SK-N-SH treated with all-trans-retinoic acid at 6 μM for 48 hours (cell line): ENCODE data around the gene ZNF276.
"Not testable (repeated sequence)": the region's sequence is repeated elsewhere in the genome, so short reads cannot be mapped to it uniquely, and the experiment has no call there.

ENCODE experiments used
- ATAC-seq: fragments of 200-7000 bp; cut with Tn5 transposase; 3 replicates; pipeline ENCODE4 v1.9.1; 2020; ENCODE audit warnings: mild to moderate bottlenecking, moderate library complexity
- ARNTL ChIP-seq: fragments of 450-650 bp; formaldehyde crosslinking; IDR thresholded peaks from 2 replicates; pipeline ENCODE4 v1.5.0; 2020; ENCODE audit warnings: low read depth, mild to moderate bottlenecking, moderate library complexity, borderline replicate concordance
- BACH2 ChIP-seq: fragments of 250-450 bp; sonication (Bioruptor Pico); IDR thresholded peaks from 2 replicates; pipeline ENCODE4 v1.9.0; 2021; ENCODE audit warnings: mild to moderate bottlenecking, borderline replicate concordance
- CSDC2 ChIP-seq: fragments of 250-450 bp; sonication (Bioruptor Pico); IDR thresholded peaks from 2 replicates; pipeline ENCODE4 v1.5.0; 2020; ENCODE audit warnings: mild to moderate bottlenecking, moderate library complexity
- ESRRG ChIP-seq: fragments of 250-450 bp; sonication (Bioruptor Pico); IDR thresholded peaks from 2 replicates; pipeline ENCODE4 v1.6.1; 2021; ENCODE audit warnings: mild to moderate bottlenecking
- ISL1 ChIP-seq: fragments of 250-450 bp; sonication (Bioruptor Pico); IDR thresholded peaks from 2 replicates; pipeline ENCODE4 v2.1.2; 2022; ENCODE audit warnings: mild to moderate bottlenecking, moderate library complexity
- OSR1 ChIP-seq: fragments of 250-450 bp; sonication (Bioruptor Pico); IDR thresholded peaks from 2 replicates; pipeline ENCODE4 v1.8.0; 2022; ENCODE audit warnings: moderate library complexity, mild to moderate bottlenecking, inconsistent platforms
- PPARA ChIP-seq: fragments of 250-450 bp; sonication (Bioruptor Pico); IDR thresholded peaks from 2 replicates; pipeline ENCODE4 v1.5.0; 2020; ENCODE audit warnings: mild to moderate bottlenecking, borderline replicate concordance
- RARB ChIP-seq: fragments of 250-450 bp; sonication (Bioruptor Pico); IDR thresholded peaks from 2 replicates; pipeline ENCODE4 v1.8.0; 2021; ENCODE audit warnings: mild to moderate bottlenecking, moderate library complexity
- SNAI2 ChIP-seq: fragments of 250-450 bp; sonication (Bioruptor Pico); IDR thresholded peaks from 2 replicates; pipeline ENCODE4 v1.5.0; 2020; ENCODE audit warnings: mild to moderate bottlenecking, moderate library complexity
- TCF4 ChIP-seq: fragments of 250-450 bp; sonication (Bioruptor Pico); IDR thresholded peaks from 2 replicates; pipeline ENCODE4 v1.8.0; 2021; ENCODE audit warnings: mild to moderate bottlenecking, moderate library complexity, borderline replicate concordance
- ZC3H10 ChIP-seq: fragments of 250-450 bp; sonication (Bioruptor Pico); IDR thresholded peaks from 2 replicates; pipeline ENCODE4 v1.5.1; 2021; ENCODE audit warnings: mild to moderate bottlenecking, moderate library complexity
- ZFP3 ChIP-seq: fragments of 250-450 bp; sonication (Bioruptor Pico); IDR thresholded peaks from 2 replicates; pipeline ENCODE4 v1.5.0; 2020; ENCODE audit warnings: mild to moderate bottlenecking, moderate library complexity
- ZFP30 ChIP-seq: fragments of 450-650 bp; formaldehyde crosslinking; IDR thresholded peaks from 2 replicates; pipeline ENCODE4 v1.5.0; 2022; ENCODE audit warnings: mild to moderate bottlenecking, moderate library complexity
- ZNF565 ChIP-seq: fragments of 450-650 bp; formaldehyde crosslinking; conservative IDR thresholded peaks from 2 replicates; pipeline ENCODE4 v1.5.0; 2020; ENCODE audit warnings: low read depth, mild to moderate bottlenecking, moderate library complexity
- ZNF8 ChIP-seq: fragments of 450-650 bp; formaldehyde crosslinking; IDR thresholded peaks from 2 replicates; pipeline ENCODE4 v1.5.0; 2020; ENCODE audit warnings: mild to moderate bottlenecking, moderate library complexity
- TF ChIP-seq, protein P1 (sequence below): fragments of 250-450 bp; sonication (Bioruptor Pico); IDR thresholded peaks from 2 replicates; pipeline ENCODE4 v1.8.0; 2021; ENCODE audit warnings: low read depth, mild to moderate bottlenecking, moderate library complexity, borderline replicate concordance
- TF ChIP-seq, protein P2 (sequence below): fragments of 250-450 bp; sonication (Bioruptor Pico); IDR thresholded peaks from 2 replicates; pipeline ENCODE4 v1.5.0; 2020; ENCODE audit warnings: mild to moderate bottlenecking, moderate library complexity
- TF ChIP-seq, protein P3 (sequence below): fragments of 250-450 bp; sonication (Bioruptor Pico); IDR thresholded peaks from 2 replicates; pipeline ENCODE4 v1.8.0; 2020; ENCODE audit warnings: mild to moderate bottlenecking, moderate library complexity, borderline replicate concordance
- TF ChIP-seq, protein P4 (sequence below): fragments of 250-450 bp; sonication (Bioruptor Pico); IDR thresholded peaks from 2 replicates; pipeline ENCODE4 v1.5.1; 2020; ENCODE audit warnings: low read depth, mild to moderate bottlenecking, moderate library complexity
- TF ChIP-seq, protein P5 (sequence below): fragments of 250-450 bp; sonication (Bioruptor Pico); IDR thresholded peaks from 2 replicates; pipeline ENCODE4 v1.5.1; 2021; ENCODE audit warnings: mild to moderate bottlenecking, moderate library complexity

The ZNF276 gene, protein sequence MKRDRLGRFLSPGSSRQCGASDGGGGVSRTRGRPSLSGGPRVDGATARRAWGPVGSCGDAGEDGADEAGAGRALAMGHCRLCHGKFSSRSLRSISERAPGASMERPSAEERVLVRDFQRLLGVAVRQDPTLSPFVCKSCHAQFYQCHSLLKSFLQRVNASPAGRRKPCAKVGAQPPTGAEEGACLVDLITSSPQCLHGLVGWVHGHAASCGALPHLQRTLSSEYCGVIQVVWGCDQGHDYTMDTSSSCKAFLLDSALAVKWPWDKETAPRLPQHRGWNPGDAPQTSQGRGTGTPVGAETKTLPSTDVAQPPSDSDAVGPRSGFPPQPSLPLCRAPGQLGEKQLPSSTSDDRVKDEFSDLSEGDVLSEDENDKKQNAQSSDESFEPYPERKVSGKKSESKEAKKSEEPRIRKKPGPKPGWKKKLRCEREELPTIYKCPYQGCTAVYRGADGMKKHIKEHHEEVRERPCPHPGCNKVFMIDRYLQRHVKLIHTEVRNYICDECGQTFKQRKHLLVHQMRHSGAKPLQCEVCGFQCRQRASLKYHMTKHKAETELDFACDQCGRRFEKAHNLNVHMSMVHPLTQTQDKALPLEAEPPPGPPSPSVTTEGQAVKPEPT

DNA sequence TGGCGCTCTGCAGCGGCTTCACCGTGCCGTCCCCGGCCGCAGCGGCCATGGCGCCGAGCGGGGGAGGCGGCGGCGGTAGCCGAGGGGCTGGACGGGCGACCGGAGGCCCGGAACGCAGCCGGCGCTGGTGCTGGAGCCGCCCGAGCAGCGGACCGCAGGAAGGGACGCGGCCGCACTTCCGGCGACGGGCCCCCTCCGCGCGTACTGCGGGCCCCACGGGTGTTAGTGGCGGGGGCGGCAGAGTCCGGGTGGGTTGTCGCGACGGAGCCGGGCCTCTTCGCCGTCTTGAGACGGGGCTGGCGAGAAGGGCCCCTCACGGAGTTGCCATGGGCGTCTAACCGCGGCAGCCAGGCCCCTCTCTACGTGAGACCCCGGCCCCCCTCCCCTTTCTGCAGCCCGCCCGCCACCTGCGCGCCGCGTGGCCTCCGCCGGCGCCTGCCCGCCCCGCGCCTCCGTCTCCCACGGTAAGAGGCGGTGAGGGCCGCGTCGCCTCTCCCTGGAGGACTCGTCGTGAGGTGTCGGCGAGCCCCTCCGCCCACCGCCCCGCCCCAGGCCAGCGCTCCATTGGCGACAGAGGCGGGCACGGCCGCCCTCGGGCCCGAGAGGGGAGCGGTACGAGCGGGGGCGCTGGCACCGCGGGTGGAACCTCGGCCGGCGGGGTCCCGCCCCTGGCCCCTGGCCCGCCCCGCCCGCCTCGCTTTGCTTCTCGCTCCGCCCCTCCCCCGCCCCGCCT is at the start of gene ZNF276, which contains the start of gene VPS9D1:
TSS of gene ZNF276 (plus strand) at position 725 of the 733 bp plus-strand sequence. CDS start 104 bp downstream, outside the sequence.
TSS of gene VPS9D1 (minus strand) at position 86 of the 733 bp plus-strand sequence. CDS start at position 49, 37 bp downstream.
- TF ChIP-seq PPARA (CRISPR knock-in tag), result no peak
- TF ChIP-seq, protein P1, sequence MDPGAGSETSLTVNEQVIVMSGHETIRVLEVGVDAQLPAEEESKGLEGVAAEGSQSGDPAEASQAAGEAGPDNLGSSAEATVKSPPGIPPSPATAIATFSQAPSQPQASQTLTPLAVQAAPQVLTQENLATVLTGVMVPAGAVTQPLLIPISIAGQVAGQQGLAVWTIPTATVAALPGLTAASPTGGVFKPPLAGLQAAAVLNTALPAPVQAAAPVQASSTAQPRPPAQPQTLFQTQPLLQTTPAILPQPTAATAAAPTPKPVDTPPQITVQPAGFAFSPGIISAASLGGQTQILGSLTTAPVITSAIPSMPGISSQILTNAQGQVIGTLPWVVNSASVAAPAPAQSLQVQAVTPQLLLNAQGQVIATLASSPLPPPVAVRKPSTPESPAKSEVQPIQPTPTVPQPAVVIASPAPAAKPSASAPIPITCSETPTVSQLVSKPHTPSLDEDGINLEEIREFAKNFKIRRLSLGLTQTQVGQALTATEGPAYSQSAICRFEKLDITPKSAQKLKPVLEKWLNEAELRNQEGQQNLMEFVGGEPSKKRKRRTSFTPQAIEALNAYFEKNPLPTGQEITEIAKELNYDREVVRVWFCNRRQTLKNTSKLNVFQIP (CRISPR knock-in tag), result no peak
- TF ChIP-seq TCF4 (CRISPR knock-in tag), result no peak
- no peak for TF ChIP-seq RARB (CRISPR knock-in tag)
- TF ChIP-seq ZFP30 (CRISPR knock-in tag), result no peak
- no peak for TF ChIP-seq CSDC2 (CRISPR knock-in tag)
- no peak for TF ChIP-seq ZNF565
- TF ChIP-seq ZNF8, result no peak
- TF ChIP-seq ISL1 (CRISPR knock-in tag), result no peak
- TF ChIP-seq ARNTL (CRISPR knock-in tag), result no peak
- no peak for TF ChIP-seq ZFP3 (CRISPR knock-in tag)
- TF ChIP-seq, protein P2, sequence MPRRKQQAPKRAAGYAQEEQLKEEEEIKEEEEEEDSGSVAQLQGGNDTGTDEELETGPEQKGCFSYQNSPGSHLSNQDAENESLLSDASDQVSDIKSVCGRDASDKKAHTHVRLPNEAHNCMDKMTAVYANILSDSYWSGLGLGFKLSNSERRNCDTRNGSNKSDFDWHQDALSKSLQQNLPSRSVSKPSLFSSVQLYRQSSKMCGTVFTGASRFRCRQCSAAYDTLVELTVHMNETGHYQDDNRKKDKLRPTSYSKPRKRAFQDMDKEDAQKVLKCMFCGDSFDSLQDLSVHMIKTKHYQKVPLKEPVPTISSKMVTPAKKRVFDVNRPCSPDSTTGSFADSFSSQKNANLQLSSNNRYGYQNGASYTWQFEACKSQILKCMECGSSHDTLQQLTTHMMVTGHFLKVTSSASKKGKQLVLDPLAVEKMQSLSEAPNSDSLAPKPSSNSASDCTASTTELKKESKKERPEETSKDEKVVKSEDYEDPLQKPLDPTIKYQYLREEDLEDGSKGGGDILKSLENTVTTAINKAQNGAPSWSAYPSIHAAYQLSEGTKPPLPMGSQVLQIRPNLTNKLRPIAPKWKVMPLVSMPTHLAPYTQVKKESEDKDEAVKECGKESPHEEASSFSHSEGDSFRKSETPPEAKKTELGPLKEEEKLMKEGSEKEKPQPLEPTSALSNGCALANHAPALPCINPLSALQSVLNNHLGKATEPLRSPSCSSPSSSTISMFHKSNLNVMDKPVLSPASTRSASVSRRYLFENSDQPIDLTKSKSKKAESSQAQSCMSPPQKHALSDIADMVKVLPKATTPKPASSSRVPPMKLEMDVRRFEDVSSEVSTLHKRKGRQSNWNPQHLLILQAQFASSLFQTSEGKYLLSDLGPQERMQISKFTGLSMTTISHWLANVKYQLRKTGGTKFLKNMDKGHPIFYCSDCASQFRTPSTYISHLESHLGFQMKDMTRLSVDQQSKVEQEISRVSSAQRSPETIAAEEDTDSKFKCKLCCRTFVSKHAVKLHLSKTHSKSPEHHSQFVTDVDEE (CRISPR knock-in tag), result no peak
- TF ChIP-seq, protein P3, sequence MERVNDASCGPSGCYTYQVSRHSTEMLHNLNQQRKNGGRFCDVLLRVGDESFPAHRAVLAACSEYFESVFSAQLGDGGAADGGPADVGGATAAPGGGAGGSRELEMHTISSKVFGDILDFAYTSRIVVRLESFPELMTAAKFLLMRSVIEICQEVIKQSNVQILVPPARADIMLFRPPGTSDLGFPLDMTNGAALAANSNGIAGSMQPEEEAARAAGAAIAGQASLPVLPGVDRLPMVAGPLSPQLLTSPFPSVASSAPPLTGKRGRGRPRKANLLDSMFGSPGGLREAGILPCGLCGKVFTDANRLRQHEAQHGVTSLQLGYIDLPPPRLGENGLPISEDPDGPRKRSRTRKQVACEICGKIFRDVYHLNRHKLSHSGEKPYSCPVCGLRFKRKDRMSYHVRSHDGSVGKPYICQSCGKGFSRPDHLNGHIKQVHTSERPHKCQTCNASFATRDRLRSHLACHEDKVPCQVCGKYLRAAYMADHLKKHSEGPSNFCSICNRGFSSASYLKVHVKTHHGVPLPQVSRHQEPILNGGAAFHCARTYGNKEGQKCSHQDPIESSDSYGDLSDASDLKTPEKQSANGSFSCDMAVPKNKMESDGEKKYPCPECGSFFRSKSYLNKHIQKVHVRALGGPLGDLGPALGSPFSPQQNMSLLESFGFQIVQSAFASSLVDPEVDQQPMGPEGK (CRISPR knock-in tag), result 0 out of 2 replicates have a peak, but pooled peaks have one; percentile 35
- no peak for TF ChIP-seq BACH2 (CRISPR knock-in tag)
- no peak for TF ChIP-seq SNAI2
- TF ChIP-seq ESRRG (CRISPR knock-in tag), result peak; percentile 68; the same call in 1 of the 2 replicates
- TF ChIP-seq, all 23 proteins: peak for 2

DNA sequence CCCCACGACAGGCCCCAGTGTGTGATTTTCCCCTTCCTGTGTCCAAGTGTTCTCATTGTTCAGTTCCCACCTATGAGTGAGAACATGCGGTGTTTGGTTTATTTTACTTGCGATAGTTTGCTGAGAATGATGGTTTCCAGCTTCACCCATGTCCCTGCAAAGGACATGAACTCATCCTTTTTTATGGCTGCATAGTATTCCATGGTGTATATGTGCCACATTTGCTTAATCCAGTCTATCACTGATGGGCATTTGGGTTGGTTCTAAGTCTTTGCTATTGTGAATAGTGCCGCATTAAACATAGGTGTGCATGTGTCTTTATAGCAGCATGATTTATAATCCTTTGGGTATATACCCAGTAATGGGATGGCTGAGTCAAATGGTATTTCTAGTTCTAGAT is 49.8 kb upstream of the ZNF276 start:
- ATAC-seq, result not testable (repeated sequence)

More for the DNA sequence above, at the start of gene ZNF276, which contains the start of gene VPS9D1:
- peak; percentile 71 for ATAC-seq

DNA sequence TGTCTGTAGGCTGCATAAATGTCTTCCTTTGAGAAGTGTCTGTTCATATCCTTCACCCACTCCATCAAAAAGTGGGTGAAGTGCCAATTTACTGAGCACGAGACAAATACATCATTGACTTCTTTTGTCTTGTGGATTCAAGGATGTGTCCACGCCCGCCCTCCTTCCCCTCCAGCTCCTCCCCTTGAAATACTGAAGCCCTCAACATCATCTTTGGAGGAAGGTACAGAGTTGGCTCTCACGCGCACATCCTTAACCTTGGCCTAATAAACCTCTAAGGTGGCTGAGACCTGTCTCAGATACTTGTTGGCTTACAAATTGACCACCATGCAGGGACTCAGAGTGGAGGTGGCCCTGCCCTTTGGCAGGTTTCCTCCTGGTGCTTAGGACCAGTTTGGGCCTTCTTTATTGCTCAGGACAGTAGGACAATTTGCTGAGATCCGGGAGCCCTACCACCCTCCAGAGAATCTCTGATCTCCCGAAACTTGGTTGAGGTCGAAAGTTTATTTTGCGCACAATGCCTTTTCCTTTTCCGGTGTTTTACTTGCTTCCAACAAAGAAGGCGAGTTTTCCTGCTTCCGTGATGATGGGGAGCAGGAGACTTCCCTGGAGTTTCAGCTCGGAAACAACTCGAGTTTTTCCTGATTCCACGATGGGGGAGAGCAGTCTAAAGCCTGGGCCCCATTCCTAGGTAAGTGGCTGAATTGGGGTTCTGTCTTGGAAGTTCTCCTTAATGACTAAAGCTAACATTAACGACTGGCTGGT is 49.0 kb upstream of the ZNF276 start:
- no peak for ATAC-seq
- TF ChIP-seq, protein P4, sequence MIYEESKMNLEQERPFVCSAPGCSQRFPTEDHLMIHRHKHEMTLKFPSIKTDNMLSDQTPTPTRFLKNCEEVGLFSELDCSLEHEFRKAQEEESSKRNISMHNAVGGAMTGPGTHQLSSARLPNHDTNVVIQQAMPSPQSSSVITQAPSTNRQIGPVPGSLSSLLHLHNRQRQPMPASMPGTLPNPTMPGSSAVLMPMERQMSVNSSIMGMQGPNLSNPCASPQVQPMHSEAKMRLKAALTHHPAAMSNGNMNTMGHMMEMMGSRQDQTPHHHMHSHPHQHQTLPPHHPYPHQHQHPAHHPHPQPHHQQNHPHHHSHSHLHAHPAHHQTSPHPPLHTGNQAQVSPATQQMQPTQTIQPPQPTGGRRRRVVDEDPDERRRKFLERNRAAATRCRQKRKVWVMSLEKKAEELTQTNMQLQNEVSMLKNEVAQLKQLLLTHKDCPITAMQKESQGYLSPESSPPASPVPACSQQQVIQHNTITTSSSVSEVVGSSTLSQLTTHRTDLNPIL (CRISPR knock-in tag), result no peak
- TF ChIP-seq, protein P1 (CRISPR knock-in tag), result no peak
- no peak for TF ChIP-seq CSDC2 (CRISPR knock-in tag)
- TF ChIP-seq ZC3H10 (CRISPR knock-in tag), result no peak
- TF ChIP-seq ZFP3 (CRISPR knock-in tag), result no peak
- TF ChIP-seq, protein P5, sequence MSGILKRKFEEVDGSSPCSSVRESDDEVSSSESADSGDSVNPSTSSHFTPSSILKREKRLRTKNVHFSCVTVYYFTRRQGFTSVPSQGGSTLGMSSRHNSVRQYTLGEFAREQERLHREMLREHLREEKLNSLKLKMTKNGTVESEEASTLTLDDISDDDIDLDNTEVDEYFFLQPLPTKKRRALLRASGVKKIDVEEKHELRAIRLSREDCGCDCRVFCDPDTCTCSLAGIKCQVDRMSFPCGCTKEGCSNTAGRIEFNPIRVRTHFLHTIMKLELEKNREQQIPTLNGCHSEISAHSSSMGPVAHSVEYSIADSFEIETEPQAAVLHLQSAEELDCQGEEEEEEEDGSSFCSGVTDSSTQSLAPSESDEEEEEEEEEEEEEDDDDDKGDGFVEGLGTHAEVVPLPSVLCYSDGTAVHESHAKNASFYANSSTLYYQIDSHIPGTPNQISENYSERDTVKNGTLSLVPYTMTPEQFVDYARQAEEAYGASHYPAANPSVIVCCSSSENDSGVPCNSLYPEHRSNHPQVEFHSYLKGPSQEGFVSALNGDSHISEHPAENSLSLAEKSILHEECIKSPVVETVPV, result no peak
- TF ChIP-seq BACH2 (CRISPR knock-in tag), result no peak
- TF ChIP-seq ISL1 (CRISPR knock-in tag), result no peak
- TF ChIP-seq TCF4 (CRISPR knock-in tag), result no peak
- no peak for TF ChIP-seq ARNTL (CRISPR knock-in tag)
- TF ChIP-seq RARB (CRISPR knock-in tag), result no peak
- TF ChIP-seq, protein P3 (CRISPR knock-in tag), result no peak
- no peak for TF ChIP-seq OSR1 (CRISPR knock-in tag)
